GM18867 (cell line): ENCODE measurements around the gene EPS8L2.
"Not testable (repeated sequence)": the region's sequence is repeated elsewhere in the genome, so short reads cannot be mapped to it uniquely, and the experiment has no call there.

Experiments used
- ATAC-seq: cut with Tn5 transposase; IDR thresholded peaks from one replicate; pipeline ENCODE4 v1.9.1; 2021; ENCODE audit warnings: mild to moderate bottlenecking, moderate library complexity; ENCODE audit not compliant: unreplicated experiment

EPS8L2 gene

GRCh38 chr11:689625-690024, 16.4 kb upstream of the EPS8L2 start:
- ATAC-seq = no peak

DNA sequence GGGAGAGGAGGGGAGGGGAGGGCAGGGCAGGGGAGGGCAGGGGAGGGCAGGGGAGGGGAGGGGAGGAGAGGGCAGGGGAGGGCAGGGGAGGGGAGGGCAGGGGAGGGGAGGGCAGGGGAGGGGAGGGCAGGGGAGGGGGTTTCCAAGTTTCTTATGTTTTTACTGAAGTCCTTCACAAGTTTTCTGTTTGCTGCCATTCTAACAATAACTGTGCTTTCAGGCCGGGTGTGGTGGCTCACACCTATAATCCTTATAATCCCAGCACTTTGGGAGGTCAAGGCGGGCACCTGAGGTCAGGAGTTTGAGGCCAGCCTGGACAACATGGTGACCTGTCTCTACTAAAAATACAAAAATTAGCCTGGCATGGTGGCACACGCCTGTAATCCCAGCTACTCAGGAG, 15.8 kb upstream of the EPS8L2 start:
- not testable (repeated sequence) for ATAC-seq

- ATAC-seq = no peak
Observed at GRCh38 chr11:690738-691633, 15.0 kb upstream of the EPS8L2 start.

DNA sequence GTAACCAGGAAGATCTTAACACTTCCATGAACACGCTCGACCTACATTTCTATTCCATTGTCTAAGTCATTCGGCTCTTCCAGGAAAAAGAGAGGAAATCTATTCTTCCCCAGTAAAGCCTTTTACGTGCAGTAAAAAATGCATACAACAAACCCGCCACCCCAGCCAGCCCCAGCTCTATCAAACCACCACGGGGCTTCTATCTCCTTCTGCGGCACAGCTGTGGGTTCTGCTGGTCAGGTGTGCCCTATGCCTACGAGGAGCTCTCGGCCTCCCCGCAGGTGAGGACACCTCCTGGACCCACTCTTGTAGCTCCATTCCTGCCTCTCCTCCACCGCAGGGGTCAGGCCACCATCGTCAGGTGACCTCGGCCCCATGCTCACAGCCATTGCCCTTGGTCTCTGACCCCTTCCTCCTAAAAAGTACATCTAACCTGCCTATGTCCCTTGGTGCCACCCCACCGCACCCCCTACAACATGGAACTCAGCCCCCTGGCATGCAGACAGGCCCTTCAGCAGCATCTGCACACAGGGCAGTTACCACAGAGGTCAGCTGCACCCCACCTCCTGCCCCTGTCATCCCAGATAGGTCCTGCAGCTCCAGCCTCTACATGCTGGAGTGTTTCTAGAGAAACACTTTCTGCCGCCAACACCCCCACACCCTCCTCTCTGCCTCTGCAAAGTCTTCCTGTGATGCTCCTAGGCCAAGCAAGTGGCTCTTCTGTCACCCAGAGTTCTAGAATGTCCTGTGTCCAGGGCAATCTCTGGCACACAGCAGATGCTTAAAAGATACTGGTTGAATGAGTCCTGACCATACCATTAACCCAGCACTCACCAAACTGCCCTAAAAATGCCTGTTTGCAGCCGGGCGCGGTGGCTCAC, 14.1 kb upstream of the EPS8L2 start:
- no peak for ATAC-seq

DNA sequence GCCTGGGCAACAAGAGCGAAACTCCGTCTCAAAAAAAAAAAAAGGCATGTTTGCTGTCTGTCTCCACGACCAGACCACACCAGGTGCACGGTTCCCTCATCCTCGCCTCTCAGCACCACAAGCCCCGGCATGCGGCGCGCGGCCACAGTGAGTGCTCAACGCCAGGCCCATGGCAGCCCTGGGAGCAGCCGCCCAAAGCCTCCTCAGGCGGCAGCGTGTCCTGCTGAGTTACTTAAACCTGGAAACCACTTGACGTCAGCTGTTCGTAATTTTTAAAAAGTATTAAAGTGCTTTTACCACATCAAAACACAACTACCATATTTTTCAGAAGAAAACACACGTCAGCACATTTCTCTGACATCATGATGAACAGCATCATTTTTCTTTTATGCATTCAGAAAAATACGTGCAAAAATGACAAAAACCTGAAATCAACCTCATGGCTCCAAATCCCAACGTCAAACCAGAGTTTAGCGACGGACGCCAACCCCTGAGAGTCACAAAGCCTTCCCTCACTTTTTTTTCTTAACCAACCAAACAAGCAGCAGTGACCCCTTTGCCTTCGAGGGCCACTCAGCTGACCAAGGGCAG, 13.1 kb upstream of the EPS8L2 start:
- ATAC-seq = no peak

DNA sequence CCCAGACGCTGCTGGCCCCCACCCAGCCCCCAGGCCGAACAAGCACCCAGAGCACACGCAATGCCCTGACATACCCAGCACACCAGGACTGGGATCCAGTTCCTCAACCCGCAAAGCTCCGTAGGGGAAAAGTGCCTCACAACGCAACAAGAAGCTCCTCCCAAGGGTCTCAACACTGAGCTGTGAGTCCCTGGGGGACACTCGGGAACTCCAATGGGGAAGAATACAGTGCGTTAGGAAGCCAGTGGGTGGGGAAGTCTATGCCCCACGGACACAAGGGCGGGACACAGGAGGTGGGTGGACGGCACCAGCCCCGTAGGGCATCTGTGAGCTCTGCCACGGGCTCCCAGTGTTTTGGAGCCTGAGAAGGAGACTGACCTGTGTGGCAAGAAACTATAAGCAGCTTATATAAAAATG, 12.6 kb upstream of the EPS8L2 start:
- no peak for ATAC-seq

GRCh38 chr11:693887-694562, 12.0 kb upstream of the EPS8L2 start:
- ATAC-seq = no peak

GRCh38 chr11:694563-695287, 11.3 kb upstream of the EPS8L2 start, which contains the start of gene DEAF1:
Gene DEAF1, minus strand, starts transcription at chr11:695222. Its CDS starts 175 bp downstream, at chr11:695047.
- ATAC-seq = peak; percentile 75

GRCh38 chr11:695288-695537, 10.8 kb upstream of the EPS8L2 start:
- ATAC-seq = no peak

- ATAC-seq = peak; percentile 70
Observed at GRCh38 chr11:695538-696248, 10.3 kb upstream of the EPS8L2 start, which contains the start of gene TMEM80. Gene TMEM80, plus strand, starts transcription at chr11:695816. Its CDS starts 12 bp downstream, at chr11:695828.

GRCh38 chr11:696955-697491, 9.0 kb upstream of the EPS8L2 start:
- ATAC-seq = no peak

- ATAC-seq = no peak
Observed at GRCh38 chr11:697811-698311, 8.2 kb upstream of the EPS8L2 start.

DNA sequence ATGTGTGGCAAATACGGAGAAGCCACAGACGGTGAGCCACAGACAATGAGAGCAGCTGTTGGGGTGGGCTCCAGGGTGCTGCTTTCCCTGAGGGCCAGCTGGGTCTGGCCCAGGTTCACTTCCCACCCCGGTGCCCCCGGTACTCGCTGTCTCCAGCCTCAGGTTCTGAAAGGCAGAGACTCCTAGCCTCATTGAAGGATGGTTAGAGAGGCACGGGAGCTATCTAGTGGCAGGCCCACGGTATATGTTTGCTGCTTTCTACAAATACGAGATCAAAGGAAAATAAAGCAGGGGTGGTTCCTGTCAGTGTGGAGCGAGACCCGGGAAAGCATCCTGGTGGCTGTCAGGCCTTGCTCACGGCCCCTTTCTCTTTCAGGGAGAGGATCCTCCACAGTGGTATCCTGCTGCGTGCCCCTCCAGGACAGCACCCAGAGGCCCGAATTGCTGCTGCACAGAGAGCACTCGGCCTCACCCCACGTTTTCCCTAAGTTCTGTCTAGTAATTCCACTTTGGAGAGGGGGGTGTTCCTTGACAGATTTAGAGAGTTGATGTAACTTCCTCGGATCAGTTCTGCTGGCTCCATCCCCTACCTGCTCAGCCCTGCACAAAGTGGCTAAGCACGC, 7.4 kb upstream of the EPS8L2 start:
- ATAC-seq = no peak

- no peak for ATAC-seq
Observed at GRCh38 chr11:699116-699508, 6.9 kb upstream of the EPS8L2 start.

DNA sequence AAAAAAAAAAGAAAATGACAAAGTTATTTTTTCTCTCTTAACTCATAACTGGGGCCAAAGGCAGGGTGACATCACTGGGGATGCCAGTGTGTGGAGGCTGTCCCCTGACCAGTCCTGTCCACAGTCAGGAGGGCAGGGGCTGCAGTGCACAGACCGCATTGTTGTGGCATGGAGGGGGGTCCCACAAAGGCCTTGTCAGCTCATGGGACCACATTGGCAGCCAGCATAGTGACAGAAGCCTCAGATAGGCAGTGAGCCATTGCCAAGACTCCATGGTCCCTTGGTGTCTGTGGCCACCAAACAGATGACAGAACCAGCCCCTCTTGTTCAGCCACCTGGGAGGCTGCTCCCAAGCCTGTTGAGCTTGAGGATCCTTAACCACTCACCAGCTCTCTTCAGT, 6.3 kb upstream of the EPS8L2 start:
- ATAC-seq = no peak

GRCh38 chr11:701741-702461, 4.1 kb upstream of the EPS8L2 start:
- ATAC-seq = no peak

GRCh38 chr11:702462-703461, 3.3 kb upstream of the EPS8L2 start:
- ATAC-seq = no peak
